Posterior cingulate gyrus (tissue), 11 donors: ENCODE data around the gene GNPTAB.

ENCODE experiments used
- DNase-seq, 10 donors: peaks; one replicate each; pipeline versions ENCODE4 v3.0.0 to v3.0.0-alpha.2; 2020 to 2021; ENCODE audit warnings: mixed read lengths in 3 of 10
- intact Hi-C: fragments of 100-400 bp; cut with DNase I; formaldehyde crosslinking; loops from one replicate; pipeline ENCODE4 v1.15.1; 2023

Gene GNPTAB

DNA sequence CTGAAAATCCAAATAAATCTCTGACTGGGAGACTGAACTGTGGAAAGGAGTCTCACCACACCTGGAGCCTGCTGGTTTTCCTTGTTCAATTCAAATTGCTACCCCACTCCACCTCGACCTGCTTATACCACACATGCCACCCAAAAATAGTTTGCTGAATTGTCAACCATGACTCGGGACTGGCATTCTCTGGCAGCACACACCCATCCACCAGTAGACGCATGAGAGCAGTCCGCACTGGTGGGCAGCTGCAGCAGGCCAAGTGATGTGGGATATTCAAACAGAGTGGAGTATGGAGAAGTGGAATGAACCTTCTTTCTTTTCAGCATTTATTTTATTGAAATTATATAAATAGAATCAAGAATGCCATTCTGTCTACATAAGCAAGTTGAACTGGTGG lies 52.8 kb downstream of the GNPTAB start:
- peak in 1 of 10 donors; percentile 50 for DNase-seq
- intact Hi-C loops = no loop called here

DNA sequence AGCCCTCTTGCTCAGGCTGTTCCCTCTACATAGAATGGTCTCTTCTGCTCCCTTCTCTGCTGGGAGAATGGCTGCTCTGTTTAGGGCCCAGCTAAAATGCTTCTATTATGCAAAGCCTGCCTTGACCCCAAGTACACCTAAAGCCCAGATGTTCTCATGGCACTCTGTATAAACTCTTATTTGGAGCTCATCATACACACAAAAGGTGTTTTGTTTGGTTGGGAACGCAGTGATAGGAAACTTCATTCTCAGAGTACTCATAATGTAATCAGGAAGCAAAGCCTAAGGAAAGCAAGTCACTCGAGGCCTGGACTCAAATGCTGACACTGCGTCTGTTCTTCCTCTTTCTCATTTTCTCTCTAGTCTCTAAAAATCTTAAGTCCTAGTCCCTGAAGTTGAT lies 53.3 kb downstream of the GNPTAB start:
- intact Hi-C loops = no loop called here
- peak in 1 of 10 donors; percentile 13 for DNase-seq

DNA sequence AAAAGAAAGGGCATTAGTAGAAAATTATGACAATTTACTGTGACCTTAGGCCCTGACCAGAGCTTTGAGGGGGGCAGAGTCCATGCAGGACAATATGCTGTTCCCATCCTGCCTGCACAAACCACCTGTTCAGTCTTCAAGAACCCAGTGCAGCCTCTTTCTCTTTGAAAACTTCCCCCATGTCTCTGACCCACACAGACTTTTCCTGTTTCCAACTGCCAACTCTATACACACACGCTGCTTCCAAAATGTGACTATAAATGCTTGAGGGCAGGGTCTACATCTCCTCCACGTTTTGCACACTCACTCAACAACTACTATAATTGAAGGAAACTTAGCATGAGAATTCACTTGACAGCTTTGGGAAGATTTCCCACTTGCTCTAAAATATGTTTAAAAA lies 54.9 kb downstream of the GNPTAB start:
- intact Hi-C loops = no loop called here
- DNase-seq = no peak

DNA sequence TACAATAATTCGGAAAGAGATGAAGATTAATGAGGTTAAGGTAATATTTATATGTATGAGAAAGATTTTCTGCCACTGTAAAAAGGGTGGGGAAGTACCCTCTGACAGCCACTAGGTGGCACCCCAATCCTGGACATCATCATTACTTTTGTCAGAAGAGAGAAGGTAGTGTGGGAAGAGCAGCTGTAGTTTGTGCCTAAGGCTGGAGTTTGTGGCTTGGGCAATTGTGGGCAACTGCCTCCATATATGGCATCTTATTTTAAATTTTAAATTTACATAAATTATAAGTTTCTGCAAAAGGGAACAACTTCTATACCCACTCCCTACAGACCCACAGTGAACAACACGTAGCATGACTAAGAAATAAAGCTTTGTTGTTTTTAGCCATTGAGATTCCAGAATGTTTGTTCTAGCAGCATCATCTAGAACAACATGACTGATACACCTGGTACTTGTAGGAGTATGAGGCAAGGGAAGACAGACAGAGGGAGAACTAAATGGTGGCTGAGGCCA lies 57.1 kb downstream of the GNPTAB start:
- DNase-seq = peak in 7 of 10 donors; percentile 30 to 90 (median 62)

DNA sequence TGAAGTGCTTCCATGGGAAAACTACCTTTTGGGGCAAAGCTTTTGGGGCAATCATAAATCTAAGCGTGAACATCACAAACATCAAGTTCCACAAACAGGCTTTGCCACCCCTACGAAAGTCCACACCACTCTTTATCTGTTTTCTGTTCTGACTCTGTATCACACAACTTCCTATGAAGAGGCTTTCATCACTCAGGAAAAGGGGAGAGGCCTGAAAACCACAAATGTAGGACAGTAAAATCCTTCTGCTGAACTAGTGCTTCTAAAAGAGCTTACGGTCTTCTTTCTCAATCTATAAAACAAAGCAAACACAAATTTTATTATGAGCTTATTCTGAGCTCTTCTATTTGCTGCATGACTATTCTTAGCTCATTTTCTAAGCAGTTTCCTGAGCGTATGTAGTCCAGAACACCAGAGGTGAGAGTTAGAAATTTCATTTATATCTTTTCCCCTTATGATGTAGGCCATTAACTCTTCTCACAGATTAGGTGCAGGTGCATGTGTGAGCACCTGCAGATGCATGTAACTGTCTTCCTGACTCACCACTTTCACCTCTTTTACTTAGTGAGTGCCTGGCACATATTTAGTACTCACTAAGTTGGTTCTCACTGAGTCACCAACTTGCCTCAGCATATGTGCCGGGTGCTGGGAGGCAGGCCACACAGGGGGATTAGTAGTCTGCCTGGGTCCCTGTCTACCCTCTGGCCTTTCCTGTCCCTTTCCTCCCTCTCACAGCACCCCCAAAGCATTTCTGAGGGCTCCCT lies 58.6 kb downstream of the GNPTAB start:
- intact Hi-C loops = loop anchor here (2.0 kb wide), 2 partner anchors 59 to 67 kb away; partner anchors contain the start of gene GNPTAB

More for the DNA sequence above, 57.1 kb downstream of the GNPTAB start:
- intact Hi-C loops = loop anchor here (2.0 kb wide), 2 partner anchors 57 to 65 kb away; partner anchors contain the start of gene GNPTAB

DNA sequence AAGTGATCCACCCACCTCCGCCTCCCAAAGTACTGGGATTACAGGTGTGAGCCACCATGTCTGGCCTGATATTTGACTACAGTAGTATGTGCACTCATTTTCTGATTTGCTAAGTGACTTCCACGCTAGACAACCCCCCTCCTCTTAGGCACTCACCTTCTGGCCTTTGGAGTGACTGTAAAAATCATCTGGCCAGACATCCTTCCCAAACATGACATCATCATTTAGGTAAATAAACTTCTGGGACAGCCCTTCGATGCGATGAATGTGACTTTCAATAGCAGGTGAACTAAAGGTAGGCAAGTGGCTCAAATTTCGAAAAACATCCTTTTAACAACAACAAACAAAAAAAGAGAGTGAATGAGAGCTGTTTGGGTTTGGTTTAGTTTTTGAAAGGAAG lies 60.9 kb downstream of the GNPTAB start:
- no peak for DNase-seq
- intact Hi-C loops = loop anchor here (10.0 kb wide), 1 partner anchor 195 kb away; no protein-coding TSS in a partner anchor

More for the DNA sequence above, 58.6 kb downstream of the GNPTAB start:
- DNase-seq = peak in 1 of 10 donors; percentile 14

DNA sequence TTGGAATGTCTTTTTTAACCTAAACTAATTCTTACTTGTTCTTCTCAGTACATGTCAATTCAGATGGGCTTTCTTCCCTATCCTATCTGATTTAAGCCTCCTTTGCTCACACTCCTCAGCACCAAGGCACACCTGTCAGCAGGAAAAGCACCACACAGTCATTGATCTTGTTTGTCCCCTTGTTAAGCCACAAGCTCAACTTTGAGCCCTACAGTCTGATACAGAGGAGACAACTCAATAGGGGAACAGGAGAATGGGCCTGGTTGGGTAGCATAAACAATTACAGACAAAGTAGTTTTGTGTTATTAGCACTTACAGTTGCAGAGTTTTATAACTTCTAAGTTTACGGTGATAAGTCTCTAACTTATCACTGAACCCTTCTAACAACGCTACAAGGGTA lies 62.0 kb downstream of the GNPTAB start:
- DNase-seq = no peak
- intact Hi-C loops = loop anchor here (10.0 kb wide), 1 partner anchor 194 kb away; no protein-coding TSS in a partner anchor

DNA sequence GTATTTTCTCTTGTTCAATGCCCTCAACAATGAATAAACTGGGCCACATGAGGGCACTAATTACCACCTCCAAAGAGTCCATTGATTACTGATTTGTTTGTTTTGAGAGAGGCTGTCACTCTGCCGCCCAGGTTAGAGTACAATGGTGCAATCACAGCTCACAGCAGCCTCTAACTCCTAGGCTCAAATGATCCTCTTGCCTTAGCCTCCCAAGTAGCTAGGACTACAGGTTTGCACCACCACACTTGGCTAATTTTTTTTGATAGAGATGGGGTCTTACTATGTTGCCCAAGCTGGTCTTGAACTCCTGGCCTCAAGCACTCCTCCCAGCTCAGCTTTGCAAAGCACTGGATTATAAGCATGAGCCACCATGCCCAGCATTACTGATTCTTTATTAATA lies 63.2 kb downstream of the GNPTAB start:
- intact Hi-C loops = loop anchor here (10.0 kb wide), 1 partner anchor 193 kb away; no protein-coding TSS in a partner anchor
- DNase-seq = no peak

DNA sequence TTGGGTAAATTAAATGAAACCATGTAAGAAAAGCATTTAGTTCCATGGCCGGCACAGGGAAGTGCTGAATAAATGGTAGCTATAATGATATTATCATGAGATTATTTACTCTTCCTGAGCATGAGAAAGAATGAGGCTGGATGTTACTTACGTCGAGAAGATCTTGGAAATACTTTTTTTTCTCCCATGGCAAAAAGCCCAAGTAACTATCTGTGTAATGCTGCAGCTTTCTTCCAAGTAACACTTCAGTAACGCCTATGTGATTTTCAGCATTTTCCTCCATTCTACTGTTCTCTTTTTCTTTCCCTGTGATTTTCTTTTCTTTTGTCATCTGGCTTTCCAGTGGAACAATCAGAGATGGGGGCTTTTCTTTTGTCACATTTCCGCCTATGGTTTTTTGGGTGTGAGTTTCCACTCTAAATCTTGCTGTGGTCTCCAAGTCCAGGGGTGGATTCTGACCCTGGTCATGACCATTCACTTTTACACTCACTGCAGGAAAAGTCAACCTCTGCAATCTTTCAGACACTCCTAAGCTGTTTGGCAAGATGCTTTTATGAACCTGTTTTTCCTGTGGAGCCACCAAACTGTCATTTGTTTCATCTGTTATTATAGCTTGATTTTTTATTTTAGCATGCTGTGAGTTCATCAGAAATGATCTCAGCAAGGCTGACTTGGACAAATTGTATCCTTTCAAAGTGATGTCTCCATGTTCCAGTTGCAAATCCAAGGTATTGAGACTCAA lies 66.5 kb downstream of the GNPTAB start:
- intact Hi-C loops = loop anchor here (10.0 kb wide), 1 partner anchor 189 kb away; no protein-coding TSS in a partner anchor
- no peak for DNase-seq

DNA sequence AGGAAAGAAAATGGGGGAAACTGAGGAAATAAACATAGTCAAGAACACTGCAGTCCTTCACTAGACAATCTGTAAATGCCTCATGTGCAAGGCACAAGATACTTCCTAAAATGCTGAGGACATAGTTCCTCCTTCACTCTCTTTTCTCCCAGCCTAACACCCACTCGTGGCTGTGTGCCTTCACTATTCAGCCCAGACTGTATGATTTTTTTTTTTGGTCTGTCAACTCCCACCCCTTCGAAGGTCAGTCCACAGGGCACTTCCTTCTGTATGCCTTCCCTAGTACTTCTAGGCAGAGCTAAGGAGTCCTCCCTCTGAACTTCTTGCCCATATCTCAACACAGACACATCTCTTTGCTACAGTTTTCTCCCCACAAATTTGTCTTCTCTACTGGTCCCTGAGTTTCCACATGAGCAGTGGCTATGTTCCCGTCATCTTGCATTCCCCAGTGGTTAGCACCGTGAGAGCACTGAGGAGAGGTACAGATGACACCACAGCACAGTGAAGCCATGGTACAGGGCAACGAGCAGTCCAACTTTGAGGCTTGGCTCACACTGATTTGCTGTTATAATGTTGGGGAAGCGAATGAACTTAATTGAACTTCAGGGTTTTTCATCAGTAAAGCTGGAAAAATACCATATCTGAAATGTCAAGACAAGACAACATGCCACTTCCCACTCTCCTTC lies 67.4 kb downstream of the GNPTAB start:
- intact Hi-C loops = loop anchor here (10.0 kb wide), 1 partner anchor 189 kb away; no protein-coding TSS in a partner anchor
- no peak for DNase-seq

DNA sequence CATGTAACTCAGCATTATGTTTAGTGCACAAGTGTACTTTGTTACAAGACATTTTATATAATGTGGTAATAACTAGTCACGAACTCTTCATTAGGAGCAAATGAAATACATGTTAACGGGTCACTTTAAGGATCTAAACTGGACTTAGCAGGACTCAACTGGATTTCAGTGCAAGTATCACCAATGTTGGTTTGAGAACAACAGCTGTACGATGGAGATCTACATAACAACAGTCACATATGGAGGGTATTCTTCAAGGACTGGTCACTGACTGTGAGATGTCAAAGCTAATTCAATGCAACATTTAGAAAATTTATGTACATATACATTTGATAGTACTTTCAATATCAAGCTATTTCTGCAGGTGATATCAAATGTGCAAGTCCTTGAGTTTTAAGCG lies 69.0 kb downstream of the GNPTAB start:
- intact Hi-C loops = loop anchor here (10.0 kb wide), 1 partner anchor 187 kb away; no protein-coding TSS in a partner anchor

DNA sequence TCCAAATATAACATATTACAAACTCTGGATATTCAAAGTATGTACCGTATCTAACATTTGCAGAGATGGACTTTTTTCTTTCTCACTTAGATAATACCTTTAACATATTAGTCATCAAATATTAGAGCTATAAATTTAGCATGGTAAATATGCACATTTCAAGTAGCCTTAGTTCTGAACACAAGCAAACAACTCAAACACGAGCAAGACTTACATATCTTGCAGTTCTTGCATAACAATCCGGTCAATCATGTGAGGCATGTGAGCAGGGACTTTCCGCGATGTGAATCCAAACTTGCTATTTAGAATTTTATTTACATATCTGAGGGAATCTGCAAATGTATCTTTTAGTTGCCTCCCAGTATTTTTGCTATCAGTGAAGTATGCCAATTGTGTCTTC lies 69.4 kb downstream of the GNPTAB start:
- intact Hi-C loops = loop anchor here (10.0 kb wide), 1 partner anchor 187 kb away; no protein-coding TSS in a partner anchor
- DNase-seq = no peak

More for the DNA sequence above, 69.0 kb downstream of the GNPTAB start:
- no peak for DNase-seq

DNA sequence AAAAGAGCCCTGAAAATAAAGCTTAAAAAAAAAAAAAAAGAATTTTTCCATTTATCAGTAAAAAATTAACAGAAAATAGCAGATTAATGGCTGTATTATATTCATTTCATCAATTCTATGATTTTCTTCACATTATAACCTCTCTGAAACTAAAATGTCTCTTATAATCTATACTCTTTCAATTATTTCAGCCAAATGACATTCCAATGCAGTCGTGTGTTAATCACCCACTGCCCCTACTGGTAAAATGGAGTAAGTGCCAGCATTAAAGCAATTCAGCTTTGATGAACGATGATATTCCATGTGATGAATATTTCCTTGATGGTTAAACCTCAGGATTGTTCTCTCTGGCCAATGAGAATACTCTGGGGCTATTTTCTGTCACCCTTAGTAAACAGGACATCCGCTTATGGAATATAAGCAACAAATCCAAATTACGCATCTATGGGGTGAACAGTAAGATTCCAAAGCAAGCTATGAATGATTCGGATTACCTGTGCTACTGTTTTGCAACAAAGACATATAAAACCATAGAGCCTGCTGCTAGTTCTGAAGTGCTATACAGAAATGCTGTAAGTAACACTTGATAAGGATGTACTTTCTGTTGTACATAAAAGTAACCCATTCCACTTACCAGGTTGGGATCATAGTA lies 71.2 kb downstream of the GNPTAB start:
- intact Hi-C loops = loop anchor here (10.0 kb wide), 2 partner anchors 185 to 345 kb away; no protein-coding TSS in a partner anchor
- no peak for DNase-seq

DNA sequence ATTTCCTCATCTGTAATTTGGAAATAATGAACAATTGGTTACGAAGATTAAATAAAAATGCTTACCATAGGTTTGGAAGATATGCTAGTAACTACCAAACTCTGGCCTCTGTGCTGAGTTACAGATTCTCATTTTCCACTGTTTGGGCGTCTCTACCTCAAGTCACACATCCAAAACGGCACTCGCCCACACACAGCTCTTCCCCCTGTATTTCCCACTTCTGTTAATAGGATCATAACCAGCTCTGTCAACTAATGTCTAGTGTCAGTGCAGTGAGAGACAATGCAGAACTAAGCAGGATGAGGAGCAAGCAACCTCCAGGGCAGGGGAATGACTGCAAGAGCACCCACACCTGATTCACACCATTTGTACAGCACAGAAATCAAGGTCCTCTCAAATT lies 80.6 kb downstream of the GNPTAB start:
- intact Hi-C loops = loop anchor here (10.0 kb wide), 1 partner anchor 335 kb away; no protein-coding TSS in a partner anchor

DNA sequence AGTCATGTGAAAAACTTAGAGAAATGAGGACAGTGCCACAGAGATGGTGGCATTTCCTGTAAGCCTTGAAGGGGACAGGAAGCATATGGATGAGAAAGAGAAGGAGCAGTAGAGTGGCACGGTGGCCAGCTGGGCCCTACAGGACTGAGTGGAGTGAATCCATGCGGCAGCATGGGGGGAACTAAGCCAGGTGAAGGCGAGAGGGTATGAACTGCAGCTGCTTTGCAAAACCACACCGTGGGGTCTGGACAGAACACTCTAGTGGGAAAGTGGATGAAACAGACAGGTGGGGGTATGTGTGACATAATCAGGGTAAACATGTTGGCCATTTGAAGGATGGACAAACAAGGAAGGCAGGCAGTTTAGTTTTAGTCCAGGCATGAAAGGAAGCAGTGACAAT lies 81.1 kb downstream of the GNPTAB start:
- intact Hi-C loops = loop anchor here (10.0 kb wide), 1 partner anchor 335 kb away; no protein-coding TSS in a partner anchor
- DNase-seq = no peak

More for the DNA sequence above, 80.6 kb downstream of the GNPTAB start:
- DNase-seq = no peak

DNA sequence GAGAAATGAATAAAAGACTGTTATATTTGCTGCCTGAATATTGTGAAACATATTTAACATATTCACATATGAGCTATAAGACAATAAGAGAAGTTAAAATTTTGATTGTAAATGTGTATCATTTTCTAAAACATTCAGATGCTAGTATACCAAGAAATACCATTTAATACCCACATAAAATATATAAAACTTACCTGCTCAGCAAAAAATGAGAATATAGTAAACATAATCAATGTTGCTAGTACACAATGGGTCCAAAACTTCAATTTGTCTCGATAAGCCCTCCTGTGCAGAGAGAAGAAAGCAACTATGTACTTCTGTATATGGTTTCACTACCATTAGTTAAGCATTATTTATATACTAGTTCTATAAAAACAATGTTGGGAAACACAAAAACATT lies 81.9 kb downstream of the GNPTAB start:
- intact Hi-C loops = no loop called here
- no peak for DNase-seq

DNA sequence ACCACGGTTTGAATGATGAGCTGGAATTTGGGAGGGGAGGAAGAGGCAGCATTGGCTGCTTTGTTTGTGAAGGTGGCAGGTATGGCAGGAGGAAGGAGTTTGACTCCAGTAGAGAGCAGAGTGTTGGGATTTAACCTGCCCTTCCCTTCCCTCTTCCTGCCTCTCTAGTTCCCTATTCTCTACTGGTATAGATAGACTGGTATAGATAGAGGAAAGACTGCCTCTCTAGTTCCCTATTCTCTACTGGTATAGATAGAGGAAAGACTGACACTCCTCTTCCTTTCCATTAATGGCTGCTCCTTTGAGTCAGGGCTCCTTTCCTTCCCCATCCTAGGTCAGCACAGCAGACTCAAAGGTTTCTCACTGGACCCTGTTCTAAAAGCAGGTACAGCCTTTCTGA lies 83.1 kb downstream of the GNPTAB start:
- intact Hi-C loops = no loop called here

DNA sequence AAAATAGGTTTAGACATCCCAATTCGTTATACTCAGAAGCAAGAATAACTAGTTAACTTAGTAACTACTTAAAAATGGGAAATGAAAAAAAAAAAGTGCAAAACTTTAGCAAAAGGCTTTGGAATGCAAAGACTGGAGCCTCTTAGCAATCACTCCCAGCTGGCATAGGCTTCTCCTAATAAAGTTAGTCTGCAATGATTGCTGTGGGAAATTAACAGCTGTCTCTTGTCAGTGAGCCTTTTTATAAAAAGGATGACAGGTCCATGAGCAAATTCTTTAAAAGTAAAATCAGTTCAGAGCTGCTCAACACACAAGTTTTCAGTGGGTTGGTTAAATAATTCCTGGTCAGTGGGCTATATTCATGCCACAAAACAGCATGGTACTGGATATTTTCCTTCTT lies 84.1 kb downstream of the GNPTAB start:
- DNase-seq = no peak
- intact Hi-C loops = no loop called here

More for the DNA sequence above, 83.1 kb downstream of the GNPTAB start:
- no peak for DNase-seq

DNA sequence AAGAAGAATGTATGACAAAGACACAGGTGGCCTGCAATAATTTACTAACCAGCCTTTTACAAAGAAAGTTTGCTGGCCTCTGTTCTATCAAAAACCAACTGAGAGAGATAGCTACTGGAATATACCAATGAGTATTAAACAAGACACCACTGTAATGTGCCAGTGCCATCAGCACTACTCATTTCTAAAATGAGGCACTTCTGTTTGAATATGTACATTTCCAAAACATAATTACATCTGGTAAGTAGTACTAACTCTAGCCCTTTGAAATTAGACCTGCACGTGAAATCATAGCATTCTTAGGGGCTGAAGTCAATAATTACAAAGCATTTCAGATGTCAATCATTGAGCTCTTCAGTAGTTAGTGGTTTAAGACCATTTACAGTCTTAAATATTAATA lies 84.6 kb downstream of the GNPTAB start:
- intact Hi-C loops = no loop called here
- DNase-seq = no peak

DNA sequence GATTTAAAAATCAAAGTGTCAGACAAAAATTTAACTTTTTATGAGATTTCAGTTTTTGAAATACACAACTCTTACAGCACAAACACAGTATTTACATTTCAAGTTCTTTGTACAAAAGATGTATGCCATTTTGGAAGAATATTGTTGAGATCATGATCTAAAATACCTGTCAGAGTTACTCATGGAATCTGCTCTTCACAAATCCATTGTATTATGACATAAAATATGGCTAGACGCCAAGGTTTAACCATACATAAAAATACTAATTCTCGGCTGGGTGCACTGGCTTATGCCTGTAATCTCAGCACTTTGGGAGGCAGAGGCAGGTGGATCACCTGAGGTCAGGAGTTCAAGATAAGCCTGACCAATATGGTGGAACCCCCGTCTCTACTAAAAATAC lies 85.3 kb downstream of the GNPTAB start:
- no peak for DNase-seq
- intact Hi-C loops = no loop called here
